HG02759 (cell line): ENCODE data around the gene PTDSS2.
"Not testable (repeated sequence)": the region's sequence is repeated elsewhere in the genome, so short reads cannot be mapped to it uniquely, and the experiment has no call there.

Experiments
- ATAC-seq: cut with Tn5 transposase; IDR thresholded peaks from one replicate; pipeline ENCODE4 v1.9.1; 2021; ENCODE audit warnings: mild to moderate bottlenecking, moderate library complexity; ENCODE audit not compliant: unreplicated experiment

Gene PTDSS2

GRCh38 chr11:503179-503981, 53.3 kb downstream of the PTDSS2 start:
- ATAC-seq, result no peak

GRCh38 chr11:504053-504993, 54.2 kb downstream of the PTDSS2 start:
- ATAC-seq, result no peak

- no peak for ATAC-seq
These were observed 54.9 kb downstream of the PTDSS2 start for GRCh38 chr11:504994-505344.

- ATAC-seq, result peak; percentile 72
These were observed 56.3 kb downstream of the PTDSS2 start for GRCh38 chr11:506238-506994.

- peak; percentile 59 for ATAC-seq
These were observed 57.1 kb downstream of the PTDSS2 start, which contains the start of gene RNH1 for GRCh38 chr11:506995-507726. Gene RNH1, minus strand, starts transcription at chr11:507242. Its CDS starts 5,080 bp downstream, at chr11:502162.

- no peak for ATAC-seq
These were observed 57.8 kb downstream of the PTDSS2 start for GRCh38 chr11:507727-508515.

- no peak for ATAC-seq
These were observed 58.9 kb downstream of the PTDSS2 start for GRCh38 chr11:508956-509355.

GRCh38 chr11:512761-513595, 62.9 kb downstream of the PTDSS2 start:
- ATAC-seq, result no peak

- no peak for ATAC-seq
These were observed 64.5 kb downstream of the PTDSS2 start for GRCh38 chr11:514606-515005.

GRCh38 chr11:515131-515530, 65.1 kb downstream of the PTDSS2 start:
- no peak for ATAC-seq

GRCh38 chr11:516400-516799, 66.3 kb downstream of the PTDSS2 start:
- ATAC-seq, result no peak

- not testable (repeated sequence) for ATAC-seq
These were observed 67.0 kb downstream of the PTDSS2 start for GRCh38 chr11:516918-517685.

- ATAC-seq, result peak; percentile 97
These were observed 68.6 kb downstream of the PTDSS2 start for GRCh38 chr11:518463-519202.

- ATAC-seq, result no peak
These were observed 70.5 kb downstream of the PTDSS2 start for GRCh38 chr11:520428-521176.

GRCh38 chr11:521177-521688, 71.2 kb downstream of the PTDSS2 start:
- ATAC-seq, result no peak

- no peak for ATAC-seq
These were observed 76.1 kb downstream of the PTDSS2 start for GRCh38 chr11:526192-526591.
